WERI-Rb-1 (cell line): ENCODE results near the gene CREG2.

Source experiments
- DNase-seq: peaks from one replicate; pipeline ENCODE4 v3.0.0-alpha.2; 2020
- H3K27ac ChIP-seq: fragments of 250-450 bp; sonication (Bioruptor Pico); 2 replicates; pipeline ENCODE4 v1.5.1; 2020; ENCODE audit warnings: mild to moderate bottlenecking, moderate library complexity
- H3K27me3 ChIP-seq: fragments of 250-450 bp; sonication (Bioruptor Pico); 2 replicates; pipeline ENCODE4 v1.5.1; 2021; ENCODE audit warnings: mild to moderate bottlenecking, low read depth, moderate library complexity; ENCODE audit not compliant: insufficient read depth, severe bottlenecking
- H3K36me3 ChIP-seq: fragments of 250-450 bp; sonication (Bioruptor Pico); 2 replicates; pipeline ENCODE4 v1.5.1; 2020; ENCODE audit warnings: mild to moderate bottlenecking, moderate library complexity
- H3K4me3 ChIP-seq: 2 replicates; pipeline ENCODE4 v1.5.1; 2011; ENCODE audit warnings: low read depth, mild to moderate bottlenecking, control low read depth, low read length
- H3K9me3 ChIP-seq: fragments of 250-450 bp; sonication (Bioruptor Pico); 2 replicates; pipeline ENCODE4 v1.5.1; 2021; ENCODE audit warnings: mild to moderate bottlenecking, moderate library complexity; ENCODE audit not compliant: severe bottlenecking
- TF ChIP-seq, protein P1 (sequence below): IDR thresholded peaks from 2 replicates; pipeline ENCODE4 v1.5.1; 2011; ENCODE audit warnings: low read depth, mild to moderate bottlenecking, control low read depth, inconsistent platforms, low read length

The CREG2 gene

DNA sequence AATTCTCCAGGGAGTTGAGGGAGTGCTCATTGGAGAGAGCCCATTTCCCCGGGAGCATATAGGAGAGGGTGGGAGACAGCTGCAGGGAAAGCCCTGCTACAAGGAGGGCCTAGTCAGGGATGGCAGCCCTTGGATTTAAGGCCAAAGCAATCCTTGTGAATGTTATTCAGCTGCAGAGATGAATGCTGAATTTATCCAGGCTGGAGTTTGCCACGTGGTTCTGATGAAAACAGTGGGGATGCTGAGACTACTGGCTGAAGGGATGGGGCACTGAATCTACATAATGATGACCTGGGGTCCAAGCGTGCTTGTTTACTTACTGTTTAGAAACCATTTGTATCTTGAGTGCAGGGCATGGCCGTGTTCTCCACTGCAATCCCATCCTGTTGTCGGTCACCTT, 43.2 kb downstream of the CREG2 start:
- DNase-seq = no peak
- Histone ChIP-seq H3K36me3 (no peaks in the 10 kb centered on the region), H3K4me3 (no peak overlapping the region), H3K9me3 (no peaks in the 10 kb centered on the region), H3K27me3 (no peaks in the 10 kb centered on the region), H3K27ac (no peak overlapping the region)
- TF ChIP-seq, protein P1, sequence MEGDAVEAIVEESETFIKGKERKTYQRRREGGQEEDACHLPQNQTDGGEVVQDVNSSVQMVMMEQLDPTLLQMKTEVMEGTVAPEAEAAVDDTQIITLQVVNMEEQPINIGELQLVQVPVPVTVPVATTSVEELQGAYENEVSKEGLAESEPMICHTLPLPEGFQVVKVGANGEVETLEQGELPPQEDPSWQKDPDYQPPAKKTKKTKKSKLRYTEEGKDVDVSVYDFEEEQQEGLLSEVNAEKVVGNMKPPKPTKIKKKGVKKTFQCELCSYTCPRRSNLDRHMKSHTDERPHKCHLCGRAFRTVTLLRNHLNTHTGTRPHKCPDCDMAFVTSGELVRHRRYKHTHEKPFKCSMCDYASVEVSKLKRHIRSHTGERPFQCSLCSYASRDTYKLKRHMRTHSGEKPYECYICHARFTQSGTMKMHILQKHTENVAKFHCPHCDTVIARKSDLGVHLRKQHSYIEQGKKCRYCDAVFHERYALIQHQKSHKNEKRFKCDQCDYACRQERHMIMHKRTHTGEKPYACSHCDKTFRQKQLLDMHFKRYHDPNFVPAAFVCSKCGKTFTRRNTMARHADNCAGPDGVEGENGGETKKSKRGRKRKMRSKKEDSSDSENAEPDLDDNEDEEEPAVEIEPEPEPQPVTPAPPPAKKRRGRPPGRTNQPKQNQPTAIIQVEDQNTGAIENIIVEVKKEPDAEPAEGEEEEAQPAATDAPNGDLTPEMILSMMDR = no peak

DNA sequence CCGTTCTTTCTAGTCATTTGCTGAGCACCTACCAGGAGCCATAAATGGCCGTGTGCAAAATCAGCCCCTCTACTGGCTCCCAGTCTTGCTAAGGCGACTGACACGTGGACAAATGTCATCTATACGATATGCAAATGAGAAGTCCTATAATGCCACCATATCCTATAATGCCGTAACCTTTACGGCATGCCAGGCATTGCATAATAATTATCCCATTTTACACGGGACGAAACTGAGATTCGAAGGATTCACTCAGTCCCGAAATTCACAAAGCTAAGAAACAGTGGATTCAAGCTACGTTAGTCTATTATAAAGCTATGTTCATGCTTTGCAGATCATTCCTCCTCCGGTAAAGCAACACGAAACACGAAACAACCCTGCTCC, 44.7 kb downstream of the CREG2 start:
- no peak for DNase-seq
- Histone ChIP-seq H3K27ac (no peak overlapping the region), H3K36me3 (no peaks in the 10 kb centered on the region), H3K27me3 (no peaks in the 10 kb centered on the region), H3K4me3 (no peak overlapping the region), H3K9me3 (no peaks in the 10 kb centered on the region)
- TF ChIP-seq, protein P1 = no peak

DNA sequence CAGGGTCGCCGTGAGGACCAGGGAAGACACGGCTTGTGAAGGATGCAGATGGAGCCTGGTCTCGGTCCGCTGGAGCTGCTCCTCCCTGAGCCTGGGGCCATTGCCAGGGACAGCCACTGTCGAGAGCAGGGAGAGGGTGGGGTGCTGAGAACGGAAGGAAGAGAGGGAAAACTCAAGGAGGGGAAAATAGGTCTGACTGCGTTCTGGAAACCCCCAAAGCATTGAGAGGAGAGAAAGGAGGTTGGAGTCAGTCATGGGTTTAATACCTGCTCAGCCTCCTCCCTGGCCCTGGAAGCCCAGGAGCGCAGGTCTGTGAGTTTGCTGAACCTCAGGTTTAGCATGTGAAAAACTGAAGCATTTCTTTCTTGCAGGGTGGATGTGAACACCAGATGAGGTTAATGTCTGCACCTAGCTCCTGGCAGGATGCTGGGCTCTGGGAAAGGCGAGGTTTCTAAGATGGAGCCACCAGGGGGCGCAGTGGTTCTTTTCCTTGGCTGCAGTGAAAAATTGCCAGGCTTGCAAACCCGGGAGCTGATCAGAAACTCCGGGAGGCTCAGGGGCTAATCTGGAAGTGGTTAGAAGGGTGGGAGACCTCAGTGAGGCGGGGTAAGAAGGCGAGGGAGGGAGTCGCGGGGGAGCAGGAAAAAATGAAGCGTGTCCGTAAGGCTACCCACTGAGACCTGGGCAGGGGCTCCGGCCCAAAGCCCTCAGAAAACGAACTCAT, 45.2 kb downstream of the CREG2 start:
- Histone ChIP-seq H3K36me3 (no peaks in the 10 kb centered on the region), H3K27ac (no peak overlapping the region), H3K4me3 (no peak overlapping the region), H3K27me3 (no peaks in the 10 kb centered on the region), H3K9me3 (no peaks in the 10 kb centered on the region)
- peak; percentile 82 for DNase-seq
- TF ChIP-seq, protein P1 = peak; percentile 73

DNA sequence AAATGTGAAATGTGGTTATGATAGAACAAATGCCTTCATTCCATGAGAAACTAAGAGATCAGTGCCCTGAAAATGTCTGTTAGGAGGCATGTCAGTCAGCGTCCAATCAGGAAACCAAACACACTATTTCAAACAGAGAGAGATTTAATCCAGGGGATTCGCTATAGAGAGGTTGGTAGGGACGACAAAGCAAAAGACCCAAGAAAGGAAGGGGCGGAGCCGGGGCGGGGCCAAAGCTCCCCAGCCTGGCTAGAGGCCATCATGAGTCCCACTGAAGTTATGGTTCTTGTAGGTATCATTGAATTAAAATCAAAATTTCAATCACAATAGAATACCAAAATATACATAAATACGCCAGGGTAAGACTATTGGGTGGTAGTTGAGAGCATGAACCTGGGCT, 45.9 kb downstream of the CREG2 start:
- no peaks in the 10 kb centered on the region for H3K9me3 ChIP-seq
- no peak overlapping the region for H3K27ac ChIP-seq
- no peak overlapping the region for H3K4me3 ChIP-seq
- TF ChIP-seq, protein P1 = no peak
- peak; percentile 17 for DNase-seq
- no peaks in the 10 kb centered on the region for H3K27me3 ChIP-seq
- no peaks in the 10 kb centered on the region for H3K36me3 ChIP-seq

DNA sequence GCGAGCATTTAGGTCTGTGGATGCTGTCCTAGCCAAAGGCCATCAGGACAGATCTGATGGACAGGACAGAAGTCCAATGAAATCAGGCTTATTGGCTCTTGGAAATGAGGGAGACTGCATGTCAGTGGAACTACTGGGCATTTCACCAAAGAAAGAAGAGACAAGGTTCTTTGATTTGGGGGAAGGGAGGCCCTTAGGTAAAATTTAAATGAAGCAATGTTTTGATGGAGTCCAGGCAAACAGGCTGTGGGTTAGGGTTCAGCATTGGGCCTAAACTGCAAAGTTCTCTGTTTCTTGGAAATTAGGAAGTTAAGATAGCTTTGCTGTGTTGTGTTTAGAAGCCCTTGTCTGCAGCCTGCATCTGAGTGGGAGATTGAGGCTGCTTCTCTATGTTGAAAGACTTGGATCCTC, 47.2 kb downstream of the CREG2 start:
- Histone ChIP-seq H3K4me3 (no peak overlapping the region), H3K36me3 (no peaks in the 10 kb centered on the region), H3K27ac (no peak overlapping the region), H3K9me3 (no peaks in the 10 kb centered on the region), H3K27me3 (no peaks in the 10 kb centered on the region)
- DNase-seq = no peak
- TF ChIP-seq, protein P1 = no peak
